Breast epithelium (tissue), 3 donors: Measurements from ENCODE around the gene FAM168A.

ENCODE experiments used
- CTCF ChIP-seq, 3 donors: fragments of 450-650 bp; IDR thresholded peaks; one replicate each; pipeline ENCODE4 v1.5.1; 2016 to 2017; ENCODE audit warnings: antibody characterized with exemption in 3 of 3, mild to moderate bottlenecking in 3 of 3, moderate library complexity in 3 of 3
- POLR2AphosphoS5 ChIP-seq, 3 donors: sonication (generic); formaldehyde crosslinking; IDR thresholded peaks; one replicate each; pipeline ENCODE4 v1.6.1; 2017; ENCODE audit warnings: antibody characterized with exemption in 3 of 3

- no peak for TF ChIP-seq CTCF (IDR thresholded peaks at IDR 0.05)
- no peak for TF ChIP-seq POLR2AphosphoS5 (IDR thresholded peaks at IDR 0.05)
Measured at GRCh38 chr11:73532310-73532709, 65.6 kb downstream of the FAM168A start.
